Activated naive CD4-positive, alpha-beta T cell treated with Interleukin-2 at 50 U/mL for 16 hours (primary cell): ENCODE results near the gene C1orf167.

Experiments
- DNase-seq: peaks from one replicate; pipeline ENCODE4 v3.0.0-alpha.2; 2020

Gene C1orf167

DNA sequence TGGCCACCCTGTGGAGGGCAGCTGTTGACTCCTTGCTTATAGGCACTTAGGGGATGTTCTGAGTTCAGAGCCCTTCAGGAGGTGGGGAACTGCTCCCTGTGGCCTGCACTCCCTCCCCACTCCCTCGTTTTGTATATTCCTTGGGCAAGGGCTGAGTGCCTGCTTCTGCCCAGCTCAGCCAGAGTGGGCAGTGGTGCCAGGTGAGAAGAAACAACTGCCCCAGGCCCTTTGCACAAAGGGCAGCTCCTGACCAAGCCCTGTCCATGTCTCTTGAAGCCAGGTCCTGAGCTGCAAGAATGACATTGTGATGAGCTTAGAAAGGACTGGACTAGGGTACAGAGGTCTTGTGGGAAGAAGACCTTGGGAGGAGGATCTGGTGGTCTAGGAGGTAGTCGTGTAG lies 23.9 kb upstream of the C1orf167 start:
- DNase-seq = no peak

DNA sequence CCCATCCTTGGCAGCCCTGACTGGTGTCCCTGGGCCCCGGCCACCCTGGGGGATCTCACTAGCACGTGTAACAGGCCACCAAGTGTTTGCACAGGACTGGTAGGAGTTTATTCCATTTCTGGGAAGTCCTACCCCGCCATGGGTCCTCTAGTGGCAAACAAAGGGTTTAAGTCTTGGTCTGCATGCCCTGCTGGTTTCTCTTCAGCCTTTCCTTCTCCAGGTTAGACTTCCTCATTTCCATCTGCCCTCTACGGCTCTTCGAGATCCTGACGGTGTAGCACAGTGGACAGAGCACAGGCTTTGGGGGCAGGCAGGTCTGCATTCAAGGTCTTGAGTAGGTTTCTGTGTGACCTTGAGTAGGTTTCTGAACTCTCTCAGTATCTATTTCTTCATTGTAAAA lies 23.2 kb upstream of the C1orf167 start:
- DNase-seq = no peak

DNA sequence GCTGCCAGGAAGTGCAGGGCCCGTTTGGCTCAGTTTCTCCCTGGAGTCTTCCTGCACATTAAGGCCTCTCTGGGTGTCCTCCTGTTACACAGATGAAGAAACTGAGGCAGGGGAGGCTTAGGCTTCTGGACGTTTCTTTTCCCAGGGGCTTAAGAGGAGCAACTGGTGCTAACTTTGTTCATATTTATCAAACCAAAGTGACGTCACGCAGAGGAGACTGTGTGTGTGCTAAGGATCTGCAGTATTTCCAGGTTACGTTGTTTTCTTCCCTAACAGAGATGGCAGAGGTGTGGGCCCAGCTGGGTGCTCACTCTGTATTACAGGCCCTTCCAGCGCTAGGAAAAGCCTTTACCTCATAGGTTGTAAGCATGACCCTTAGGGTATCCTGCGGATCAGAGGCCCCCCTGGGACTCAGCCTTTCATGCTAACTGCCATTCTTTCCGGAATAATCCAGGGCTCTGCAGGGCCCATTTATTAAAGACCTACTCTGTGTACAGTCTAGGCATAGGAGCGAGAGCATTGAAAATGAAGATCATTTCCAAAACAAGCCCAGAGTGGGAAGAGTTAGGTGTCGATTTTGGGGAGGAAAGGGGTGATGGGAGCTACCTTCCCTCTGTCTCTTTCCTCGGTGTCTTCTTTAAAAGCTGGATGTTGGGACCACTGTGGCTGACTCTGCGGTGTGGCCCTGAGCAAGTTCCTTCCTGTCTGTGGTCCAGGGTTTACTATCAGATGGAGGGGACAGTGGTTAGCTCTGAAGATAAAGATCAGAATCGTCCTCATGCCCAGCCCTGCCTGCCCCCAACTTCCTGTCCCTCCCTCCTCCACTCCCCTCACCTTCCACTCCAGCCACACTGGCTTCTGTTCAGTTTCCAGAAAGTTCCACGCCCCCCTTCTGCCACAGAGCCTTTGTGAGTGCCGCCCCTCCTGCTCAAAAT lies 21.5 kb upstream of the C1orf167 start:
- DNase-seq = no peak

DNA sequence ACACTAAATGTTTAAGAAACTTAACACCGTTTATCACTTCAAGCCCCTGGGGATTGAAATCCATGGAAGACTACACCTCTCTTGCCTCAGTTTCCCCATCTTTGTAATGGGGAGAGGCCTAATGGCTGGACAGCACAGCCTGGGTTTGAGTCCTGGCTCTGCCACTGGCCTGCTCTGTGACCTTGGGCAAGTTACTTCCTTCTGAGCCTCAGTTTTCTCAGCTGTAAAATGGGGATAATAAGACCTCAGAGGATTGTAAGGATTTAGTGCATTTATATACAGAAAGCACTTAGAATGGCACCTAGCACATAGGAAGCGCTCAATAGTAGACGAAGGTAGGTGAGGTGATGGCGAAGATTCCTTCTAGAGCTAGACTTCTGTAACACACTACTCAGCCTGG lies 20.5 kb upstream of the C1orf167 start:
- no peak for DNase-seq

DNA sequence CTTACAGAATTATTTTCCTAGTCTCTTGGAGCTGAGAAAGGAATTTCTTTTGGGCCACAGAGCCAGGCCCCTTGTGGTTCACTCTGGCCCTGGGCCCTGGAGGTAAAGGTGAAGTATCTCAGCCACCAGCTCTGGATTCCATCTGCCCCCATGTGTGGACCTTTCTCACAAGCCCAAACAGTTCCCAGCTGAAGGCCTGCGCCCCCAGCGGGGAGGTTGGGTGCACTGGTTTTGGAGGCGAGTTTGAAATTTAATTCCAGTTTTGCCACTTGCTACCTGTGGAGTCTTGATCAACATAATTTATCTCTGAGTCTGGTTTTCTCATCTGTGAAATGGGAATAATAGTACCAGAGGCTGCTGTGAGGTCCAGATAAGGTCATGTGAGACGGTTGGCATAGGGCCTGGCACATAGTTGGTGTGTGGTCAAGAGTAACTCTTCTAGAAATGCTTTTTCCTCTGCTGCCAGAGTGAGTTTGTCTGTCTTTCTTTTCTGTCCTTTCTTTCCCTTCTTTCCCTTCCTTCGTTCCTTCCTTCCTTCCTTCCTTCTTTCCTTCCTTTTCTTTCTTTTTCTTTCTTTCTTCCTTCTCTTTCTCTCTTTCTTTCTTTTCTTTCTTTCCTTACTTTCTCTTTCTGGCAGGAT lies 20.0 kb upstream of the C1orf167 start:
- DNase-seq = no peak

DNA sequence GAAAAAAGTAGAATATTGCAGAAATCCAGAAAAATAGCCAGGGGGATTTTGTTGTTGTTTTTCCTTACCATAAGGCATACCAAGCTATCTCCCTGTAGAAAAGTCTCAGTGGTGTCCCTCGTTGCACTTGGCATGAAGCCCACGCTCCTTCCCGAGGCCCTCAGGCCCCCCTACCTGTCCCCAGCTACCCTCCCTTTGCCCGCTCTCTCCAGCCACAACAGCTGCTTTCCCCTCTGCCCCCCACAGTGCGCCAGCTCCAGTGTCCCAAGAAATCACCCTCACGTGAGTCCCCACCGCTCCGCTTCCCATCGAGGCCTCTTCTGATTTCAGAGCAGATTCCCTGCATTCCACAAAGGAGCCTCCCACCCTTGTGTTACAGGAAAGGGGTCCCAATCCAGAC lies 17.7 kb upstream of the C1orf167 start:
- no peak for DNase-seq

DNA sequence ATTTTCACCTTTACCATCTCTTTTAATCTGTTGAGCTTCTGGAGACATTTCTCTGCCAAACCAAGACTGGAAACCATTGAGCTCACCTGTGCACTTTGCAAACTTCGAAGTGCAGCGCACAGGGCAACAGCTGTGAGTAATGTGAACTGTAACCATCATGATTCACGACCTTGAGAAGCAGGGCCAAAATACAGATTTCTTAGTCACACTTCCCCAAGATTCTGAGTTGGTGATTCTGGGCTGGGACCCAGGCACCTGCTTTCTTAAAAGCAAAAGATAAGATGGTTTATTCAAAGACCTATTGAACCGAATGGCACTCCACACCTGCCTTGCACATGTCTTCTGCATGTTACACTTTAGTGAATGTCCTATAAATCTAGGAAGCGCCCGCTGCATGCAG lies 15.9 kb upstream of the C1orf167 start:
- no peak for DNase-seq

DNA sequence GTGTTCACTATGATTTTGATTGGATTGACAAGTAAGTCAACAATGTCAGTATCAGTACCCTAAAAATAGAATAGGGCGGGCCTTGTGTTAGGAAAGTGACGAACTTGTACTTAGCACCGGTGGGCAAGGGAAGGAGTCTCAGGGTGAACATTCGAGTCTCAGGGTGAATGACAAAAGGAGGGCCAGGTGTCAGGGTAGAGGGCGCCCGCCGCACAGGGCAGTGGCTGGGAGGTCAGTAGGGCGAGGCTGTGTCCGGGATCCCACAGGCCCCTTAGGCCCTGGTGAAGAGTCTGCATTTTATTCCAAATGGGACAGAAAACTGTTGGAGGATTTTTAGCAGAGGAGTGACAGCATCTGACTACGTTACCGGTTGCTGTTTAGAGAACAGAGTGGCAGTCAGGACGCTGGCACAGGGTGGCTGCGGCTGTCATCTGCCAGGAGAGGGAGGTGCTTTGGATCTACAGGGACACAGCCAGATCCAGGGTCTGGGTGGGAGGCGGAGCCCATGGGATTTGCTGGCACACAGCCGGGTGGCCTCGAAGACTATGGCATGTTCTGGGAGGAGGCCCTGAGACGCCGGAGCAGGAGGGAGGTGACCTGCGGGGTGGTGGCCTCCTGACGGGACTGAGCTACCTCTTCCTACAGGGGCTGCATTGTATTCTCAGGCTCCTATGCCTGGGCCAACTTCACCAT lies 15.1 kb upstream of the C1orf167 start:
- no peak for DNase-seq

DNA sequence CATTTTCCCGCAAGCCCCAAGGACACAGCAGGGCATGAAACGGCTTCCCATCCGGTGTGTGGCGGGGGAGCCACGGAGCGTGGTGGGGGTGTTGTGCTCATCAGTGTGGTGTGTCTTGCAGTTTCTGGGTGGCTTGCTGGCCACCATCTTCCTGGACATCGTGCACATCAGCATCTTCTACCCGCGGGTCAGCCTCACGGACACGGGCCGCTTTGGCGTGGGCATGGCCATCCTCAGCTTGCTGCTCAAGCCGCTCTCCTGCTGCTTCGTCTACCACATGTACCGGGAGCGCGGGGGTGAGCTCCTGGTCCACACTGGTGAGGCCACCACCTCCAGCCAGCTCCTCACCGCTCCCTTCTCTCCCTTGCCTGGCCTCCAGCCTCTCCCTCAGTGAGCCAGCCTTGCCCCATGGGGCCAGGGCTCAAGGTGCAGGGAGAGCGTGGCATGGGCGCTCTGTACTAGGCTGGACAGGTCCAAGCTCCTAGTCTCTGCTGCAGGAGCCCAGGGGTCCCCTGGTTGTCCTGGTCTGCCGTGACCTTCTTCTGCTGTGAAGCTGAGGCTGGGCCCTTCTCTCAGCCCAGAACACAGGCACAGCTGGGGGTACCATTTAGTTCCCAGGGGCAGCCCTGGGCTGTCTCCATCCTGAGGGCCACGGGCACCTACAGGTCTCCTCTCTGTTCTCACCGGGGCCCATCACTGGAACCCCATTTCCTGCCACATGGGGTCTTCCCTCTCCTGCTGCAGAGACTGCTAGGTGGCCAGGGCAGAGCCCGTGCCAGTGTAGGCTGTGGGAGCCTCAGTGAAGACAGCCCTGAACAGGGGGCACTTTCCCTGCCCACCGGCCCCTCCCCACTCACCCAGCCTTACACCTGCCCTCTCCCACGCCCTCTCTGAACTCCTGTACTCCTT lies 13.4 kb upstream of the C1orf167 start:
- no peak for DNase-seq

DNA sequence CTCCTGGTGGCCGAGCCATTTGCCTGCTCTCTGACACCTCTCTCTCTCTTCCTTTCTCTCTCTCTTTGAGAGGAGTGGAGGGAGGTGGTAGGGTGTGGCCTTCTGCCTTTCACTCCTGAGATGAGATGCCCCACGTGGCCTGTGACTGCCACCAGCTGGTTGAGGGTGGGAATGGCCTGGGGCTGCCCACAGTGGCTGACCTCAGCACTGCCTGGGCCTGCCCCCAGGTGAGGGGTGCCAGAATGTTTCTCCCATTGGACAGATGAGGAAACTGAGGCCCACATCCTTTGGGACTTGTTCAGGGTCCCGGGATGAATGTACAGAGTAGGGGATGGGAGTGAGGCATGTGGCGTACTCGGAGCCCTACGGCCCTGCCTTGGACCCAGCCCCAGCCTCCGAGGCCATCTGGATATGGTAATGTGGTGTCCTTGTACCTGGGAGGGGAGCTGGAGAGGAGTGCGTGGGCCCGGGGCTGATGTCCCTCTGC lies 12.7 kb upstream of the C1orf167 start:
- peak; percentile 58 for DNase-seq

DNA sequence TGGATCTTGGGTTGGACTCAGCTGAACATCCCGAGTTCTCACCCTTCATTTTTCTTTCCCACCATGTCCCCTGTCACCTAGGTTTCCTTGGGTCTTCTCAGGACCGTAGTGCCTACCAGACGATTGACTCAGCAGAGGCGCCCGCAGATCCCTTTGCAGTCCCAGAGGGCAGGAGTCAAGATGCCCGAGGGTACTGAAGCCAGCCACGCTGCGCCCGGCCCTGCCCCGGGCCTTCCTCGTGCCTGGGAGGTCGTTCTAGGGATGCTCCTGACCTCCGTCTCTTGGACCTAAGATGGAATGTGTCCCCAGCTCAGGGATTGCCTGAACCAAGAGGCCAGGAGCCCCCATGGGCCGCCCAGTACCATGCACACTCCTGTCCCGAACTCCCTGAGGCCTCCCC lies 12.0 kb upstream of the C1orf167 start:
- DNase-seq = no peak

DNA sequence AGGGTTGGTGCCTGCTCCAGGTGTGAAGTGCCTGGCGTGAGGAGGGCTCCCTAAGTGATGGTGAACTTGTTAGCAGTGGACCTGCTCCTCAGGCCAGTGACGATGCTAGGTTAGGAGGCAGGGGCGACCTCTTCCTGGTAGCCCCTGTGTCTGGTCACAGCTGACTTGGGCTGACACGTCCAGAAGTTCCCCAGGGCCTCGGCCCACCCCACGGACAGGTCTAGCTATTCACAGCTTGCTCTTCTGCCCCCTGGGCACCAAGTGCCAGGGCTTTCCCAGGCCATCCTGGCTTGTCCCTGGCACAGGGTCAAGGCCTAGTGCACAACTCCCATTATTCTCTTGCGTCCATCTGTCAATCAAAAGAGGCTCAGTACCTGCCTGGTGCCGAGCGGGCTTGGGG lies 10.9 kb upstream of the C1orf167 start:
- no peak for DNase-seq

DNA sequence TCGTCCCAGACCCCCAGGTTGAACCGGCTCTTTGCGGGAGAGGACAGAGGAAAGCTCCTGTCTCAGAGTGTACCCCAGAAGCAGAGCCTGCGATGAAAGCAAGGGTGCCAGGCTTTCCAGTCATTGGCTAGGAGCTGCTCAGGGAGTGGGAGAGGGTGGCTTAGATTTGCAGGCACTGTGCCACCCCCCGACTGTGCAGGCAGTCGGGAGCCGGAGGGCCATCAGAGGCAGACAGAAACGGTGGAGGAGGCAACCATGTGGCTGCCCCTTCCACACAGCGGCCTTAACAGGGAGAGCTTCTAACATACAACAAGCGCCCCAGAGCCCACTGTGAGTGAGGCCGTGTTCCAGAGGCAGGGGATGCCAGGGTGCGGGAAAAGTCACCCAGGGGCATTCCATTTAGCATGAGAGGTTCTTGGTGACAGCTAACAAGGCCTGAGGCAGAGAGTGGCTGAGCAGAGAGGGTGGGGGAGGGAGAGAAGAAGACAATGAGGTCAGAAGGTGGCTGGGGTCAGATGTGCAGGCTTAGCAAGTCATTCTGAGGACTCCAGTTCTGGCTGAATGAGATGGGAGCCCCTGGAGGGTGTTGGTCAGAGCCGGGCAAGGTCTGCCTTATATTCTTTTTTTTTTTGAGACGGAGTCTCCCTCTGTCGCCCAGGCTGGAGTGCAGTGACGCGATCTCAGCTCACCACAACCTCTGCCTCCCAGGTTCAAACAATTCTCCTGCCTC lies 9.5 kb upstream of the C1orf167 start:
- DNase-seq = no peak

DNA sequence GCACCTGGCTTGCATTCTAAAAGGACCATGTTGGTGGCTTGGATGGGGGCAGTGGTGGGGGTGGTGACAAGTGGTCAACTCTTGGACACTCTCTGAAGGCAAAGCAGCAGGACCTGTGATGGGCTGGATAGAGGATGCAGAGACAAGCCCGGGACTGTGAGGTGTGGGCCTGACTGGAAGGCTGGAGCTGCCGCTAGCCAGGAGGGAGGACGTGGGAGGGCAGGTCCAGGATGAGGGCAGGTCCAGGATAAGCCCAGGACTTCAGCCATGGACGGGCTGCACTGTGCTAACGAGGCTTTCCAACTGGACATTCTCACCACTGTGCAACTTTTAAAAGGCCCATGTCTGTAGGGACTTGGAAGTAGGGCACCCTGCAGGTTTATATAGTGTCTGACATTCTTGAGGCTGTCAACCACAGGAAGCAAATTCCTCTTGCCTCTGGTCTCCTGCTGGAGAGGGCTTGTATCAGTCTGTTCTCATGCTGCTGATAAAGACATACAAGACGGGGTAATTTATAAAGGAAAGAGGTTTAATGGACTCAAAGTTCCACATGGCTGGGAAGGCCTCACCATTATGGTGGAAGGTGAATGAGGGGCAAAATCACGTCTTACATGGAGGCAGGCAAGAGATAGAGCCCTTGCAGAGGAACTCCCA lies 8.3 kb upstream of the C1orf167 start:
- DNase-seq = no peak

DNA sequence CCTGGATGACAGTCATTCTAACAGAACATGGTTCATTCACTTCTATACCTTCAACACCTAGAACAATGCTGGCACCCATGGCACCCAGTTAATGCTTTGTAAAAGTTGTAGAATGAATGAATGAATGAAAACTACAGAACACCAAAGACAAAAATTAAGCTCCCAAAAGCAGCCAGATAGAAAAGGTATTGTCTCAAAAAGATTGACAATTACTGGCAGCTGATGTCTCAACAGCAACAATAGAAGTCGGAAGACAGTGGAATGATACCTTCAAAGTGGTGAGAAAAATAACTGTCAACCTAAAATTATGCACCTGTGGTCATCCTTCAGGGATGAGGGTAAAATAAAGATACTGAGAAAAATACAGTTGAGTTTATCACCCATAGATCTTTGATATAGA lies 4.9 kb upstream of the C1orf167 start:
- no peak for DNase-seq

DNA sequence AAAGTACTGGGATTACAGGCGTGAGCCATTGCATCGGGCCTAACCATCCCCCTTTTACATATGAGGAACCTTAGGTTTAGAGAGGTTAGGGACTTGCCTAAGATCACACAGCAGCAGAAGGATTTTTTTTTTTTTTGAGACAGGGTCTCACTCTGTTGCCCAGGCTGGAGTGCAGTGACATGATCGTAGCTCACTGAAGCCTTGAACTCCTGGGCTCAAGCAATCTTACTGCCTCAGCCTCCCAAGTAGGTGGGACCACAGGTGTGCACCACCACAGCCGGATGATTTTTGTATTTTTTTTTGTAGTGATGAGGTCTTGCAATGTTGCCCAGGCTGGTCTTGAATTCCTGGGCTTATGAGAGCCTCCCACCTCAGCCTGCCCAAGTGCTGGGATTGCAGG lies 2.2 kb upstream of the C1orf167 start:
- no peak for DNase-seq

DNA sequence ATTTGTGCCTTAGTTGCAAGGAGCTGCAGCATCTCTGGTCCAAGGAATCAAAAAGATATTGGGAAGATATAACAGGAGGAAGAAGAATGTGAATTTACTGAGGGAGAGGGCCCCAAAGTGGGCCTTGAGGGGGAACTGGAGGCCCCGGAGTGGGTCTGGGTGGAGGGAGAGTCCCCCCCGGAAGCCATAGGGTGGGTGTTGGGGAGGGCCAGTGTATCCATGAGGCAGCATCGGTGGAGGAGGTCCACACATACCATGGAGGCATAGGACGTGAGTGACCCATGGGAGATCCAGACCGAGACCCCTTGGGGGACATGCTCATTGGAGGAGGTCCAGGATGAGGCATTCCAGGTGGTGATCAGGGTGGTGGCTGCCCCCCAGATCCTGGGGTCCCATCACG lies 708 bp upstream of the C1orf167 start:
- no peak for DNase-seq

DNA sequence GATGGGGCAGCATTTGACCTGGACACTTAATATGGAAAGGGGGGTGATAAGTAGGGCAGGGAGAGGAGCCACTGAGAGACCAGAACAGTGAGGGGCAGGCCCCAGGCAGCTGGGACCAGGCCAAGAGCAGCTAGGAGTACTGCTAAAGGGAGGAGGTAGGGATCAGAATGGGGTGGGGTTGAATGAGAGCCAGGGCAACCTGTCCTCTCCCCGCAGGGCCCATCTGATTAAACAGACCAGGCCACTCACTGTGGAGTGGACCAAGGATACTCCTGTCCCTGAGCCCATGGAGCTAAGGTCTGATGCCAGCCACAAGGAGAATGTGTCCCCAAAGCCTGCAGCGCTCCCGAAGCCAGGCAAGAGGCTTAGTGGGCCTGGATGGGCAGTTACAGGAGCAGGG lies 2.1 kb downstream of the C1orf167 start:
- DNase-seq = no peak

DNA sequence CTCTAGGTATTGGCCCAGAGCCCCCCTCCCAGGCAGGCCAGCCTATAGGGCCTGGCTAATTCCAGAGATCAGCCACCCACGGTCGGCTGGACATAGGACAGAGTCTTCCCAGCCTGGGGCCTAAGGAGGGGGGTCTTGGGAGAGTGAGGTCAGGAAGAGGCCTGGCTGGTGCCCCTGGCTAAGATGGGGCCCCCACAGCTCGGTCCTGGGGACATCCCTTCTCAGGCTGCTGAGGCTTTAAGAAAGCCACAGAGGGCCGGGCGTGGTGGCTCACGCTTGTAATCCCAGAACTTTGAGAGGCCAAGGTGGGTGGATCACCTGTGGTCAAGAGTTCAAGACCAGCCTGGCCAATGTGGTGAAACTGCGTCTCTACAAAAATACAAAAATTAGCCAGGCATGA lies 2.5 kb downstream of the C1orf167 start:
- no peak for DNase-seq

DNA sequence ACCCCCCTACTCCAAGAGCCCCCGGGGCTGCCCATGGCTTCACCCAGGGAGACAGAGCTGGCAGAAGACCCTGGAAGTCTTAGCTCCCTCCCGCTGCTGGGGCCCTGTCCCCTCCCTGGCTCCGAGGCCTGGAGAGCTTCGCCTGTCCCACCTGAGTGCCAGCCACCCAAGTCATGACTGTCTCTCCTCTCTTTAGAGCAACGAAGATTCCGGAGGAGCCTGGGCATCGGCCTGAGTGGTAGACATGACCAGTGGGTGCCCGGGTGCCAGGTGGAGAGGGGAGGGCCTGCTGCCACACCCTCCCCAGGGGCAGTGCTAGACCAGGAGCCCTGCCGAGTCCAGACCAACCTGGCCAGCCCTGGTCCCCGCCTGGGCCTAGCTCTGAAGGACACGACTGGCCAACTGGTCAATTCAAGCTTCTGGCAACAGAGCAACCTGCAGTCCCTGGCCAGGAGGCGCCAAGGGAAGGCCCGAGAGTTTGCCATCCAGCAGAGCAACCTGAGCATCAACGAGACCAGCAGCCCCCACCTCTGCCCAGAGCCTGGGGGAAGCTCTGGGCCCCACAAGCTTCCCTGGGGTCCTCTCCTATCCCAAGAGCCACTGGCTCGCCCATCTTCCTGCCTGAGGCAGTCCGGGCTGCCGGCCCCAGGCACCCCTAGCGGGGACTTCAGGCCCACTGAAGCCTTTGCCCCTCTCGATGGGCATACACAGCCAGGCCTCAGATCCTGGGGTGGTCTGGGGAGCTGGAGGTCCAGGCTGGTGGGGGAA lies 3.9 kb downstream of the C1orf167 start:
- DNase-seq = no peak

DNA sequence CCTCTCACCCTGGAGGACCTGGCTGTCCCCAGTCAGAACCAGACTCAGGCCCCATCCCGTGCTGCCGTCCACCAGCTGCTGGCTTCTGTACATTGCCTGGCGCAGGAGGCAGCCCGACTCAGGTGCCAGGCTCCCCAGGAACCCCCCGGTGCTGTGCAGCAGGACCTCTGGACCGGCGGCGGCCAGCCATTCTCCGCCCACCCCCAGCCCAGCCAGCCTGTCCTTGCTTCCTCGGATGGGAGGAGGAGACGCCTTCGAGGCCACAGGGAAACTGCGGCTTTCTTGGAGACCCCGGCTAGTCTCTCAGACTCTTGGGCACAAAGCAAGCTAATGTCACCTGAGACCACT lies 4.4 kb downstream of the C1orf167 start:
- DNase-seq = no peak
